D721Med (cell line): ENCODE measurements around the gene ZNF445.

Source experiments
- DNase-seq: peaks from one replicate; pipeline ENCODE4 v3.0.0; 2011; ENCODE audit warnings: low spot score; ENCODE audit not compliant: insufficient read length
- FAIRE-seq: peaks from 2 replicates; lab custom pipeline; 2011; peaks lifted over from hg19 to GRCh38; lab: Jason Lieb, UNC
- TF ChIP-seq, protein P1 (sequence below): IDR thresholded peaks from 2 replicates; pipeline ENCODE4 v1.5.1; 2012; ENCODE audit warnings: mild to moderate bottlenecking, control low read depth; ENCODE audit not compliant: insufficient read depth; ENCODE audit errors: missing control alignments

The ZNF445 gene

GRCh38 chr3:44444896-44445691, 32.4 kb downstream of the ZNF445 start:
- TF ChIP-seq, protein P1, sequence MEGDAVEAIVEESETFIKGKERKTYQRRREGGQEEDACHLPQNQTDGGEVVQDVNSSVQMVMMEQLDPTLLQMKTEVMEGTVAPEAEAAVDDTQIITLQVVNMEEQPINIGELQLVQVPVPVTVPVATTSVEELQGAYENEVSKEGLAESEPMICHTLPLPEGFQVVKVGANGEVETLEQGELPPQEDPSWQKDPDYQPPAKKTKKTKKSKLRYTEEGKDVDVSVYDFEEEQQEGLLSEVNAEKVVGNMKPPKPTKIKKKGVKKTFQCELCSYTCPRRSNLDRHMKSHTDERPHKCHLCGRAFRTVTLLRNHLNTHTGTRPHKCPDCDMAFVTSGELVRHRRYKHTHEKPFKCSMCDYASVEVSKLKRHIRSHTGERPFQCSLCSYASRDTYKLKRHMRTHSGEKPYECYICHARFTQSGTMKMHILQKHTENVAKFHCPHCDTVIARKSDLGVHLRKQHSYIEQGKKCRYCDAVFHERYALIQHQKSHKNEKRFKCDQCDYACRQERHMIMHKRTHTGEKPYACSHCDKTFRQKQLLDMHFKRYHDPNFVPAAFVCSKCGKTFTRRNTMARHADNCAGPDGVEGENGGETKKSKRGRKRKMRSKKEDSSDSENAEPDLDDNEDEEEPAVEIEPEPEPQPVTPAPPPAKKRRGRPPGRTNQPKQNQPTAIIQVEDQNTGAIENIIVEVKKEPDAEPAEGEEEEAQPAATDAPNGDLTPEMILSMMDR, result no peak
- no peak for DNase-seq
- FAIRE-seq, result no peak

- DNase-seq (no peak), FAIRE-seq (no peak)
- TF ChIP-seq, protein P1, result no peak
These were observed 33.0 kb downstream of the ZNF445 start for GRCh38 chr3:44444437-44444836.

DNA sequence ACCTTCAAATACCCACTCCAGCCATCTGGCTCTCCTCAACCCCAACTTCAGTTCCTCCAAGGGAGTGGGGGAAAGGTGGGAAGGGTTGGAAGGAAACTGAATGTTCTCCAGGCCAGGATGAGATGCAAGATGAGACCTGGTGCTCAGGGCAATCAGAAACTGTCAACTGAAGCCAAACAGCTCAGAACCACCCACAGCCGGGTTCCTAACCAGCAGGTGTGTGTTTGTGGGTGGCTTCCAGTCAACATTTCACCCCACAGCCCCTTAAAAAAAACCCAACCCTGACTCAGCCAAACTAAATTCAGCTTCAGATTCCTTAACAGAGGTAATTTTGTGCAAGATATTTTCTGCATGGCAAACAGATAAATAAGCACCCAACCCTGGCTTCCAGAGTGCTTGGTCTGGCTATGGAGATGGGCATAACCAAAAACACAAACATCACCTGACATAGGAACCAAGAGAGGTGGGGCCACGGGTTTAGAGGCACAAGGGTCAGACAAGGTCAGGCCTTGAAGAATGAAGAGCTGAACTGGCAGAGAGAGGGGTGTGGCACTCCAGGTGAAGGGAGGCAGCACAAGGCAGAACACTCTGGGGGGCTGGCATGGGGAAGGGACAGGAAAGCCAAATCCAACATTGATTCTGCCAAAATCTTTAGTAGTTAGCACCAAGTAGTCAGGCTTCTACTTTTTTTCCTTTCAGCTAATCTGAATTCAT, 34.7 kb downstream of the ZNF445 start:
- TF ChIP-seq, protein P1, result no peak
- FAIRE-seq (no peak), DNase-seq (no peak)

DNA sequence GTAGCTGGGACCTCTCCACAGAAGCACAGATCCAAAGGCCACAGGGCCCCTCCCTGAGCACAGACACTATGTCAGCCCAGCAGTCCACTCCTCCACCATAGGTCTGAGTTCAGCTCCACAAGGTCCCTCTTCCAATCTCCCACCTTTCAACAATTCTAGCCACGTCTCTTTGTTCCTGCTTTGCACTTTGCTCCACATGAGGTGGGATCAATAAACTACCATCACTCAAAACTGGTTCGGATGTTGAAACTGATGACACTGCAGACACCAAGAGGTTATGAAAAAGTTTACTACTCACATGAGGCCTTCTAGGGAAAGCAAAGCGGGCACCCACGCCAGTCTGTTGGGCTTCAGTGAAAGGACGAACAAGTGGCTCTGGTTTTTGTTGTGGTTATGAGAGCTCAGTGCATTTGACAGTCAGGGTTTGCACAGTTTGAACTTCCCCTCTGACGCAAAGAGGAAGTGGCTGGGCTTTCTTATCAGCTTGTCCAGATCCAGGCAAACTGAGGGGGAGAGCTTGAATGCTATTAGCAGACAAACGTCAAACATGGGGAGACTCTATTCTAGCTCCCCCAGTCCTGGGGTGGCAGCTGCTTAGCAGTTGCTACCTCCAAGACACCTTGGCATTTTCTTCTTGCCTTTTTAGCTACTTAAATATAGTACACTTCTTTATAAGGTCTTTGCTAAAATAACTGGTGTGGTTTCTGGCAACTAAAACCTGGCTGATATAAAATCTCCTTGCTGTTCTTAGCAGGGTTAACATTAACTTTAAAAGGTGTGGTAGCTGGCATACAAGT, 37.8 kb downstream of the ZNF445 start:
- DNase-seq, result no peak
- FAIRE-seq, result no peak
- TF ChIP-seq, protein P1, result no peak

DNA sequence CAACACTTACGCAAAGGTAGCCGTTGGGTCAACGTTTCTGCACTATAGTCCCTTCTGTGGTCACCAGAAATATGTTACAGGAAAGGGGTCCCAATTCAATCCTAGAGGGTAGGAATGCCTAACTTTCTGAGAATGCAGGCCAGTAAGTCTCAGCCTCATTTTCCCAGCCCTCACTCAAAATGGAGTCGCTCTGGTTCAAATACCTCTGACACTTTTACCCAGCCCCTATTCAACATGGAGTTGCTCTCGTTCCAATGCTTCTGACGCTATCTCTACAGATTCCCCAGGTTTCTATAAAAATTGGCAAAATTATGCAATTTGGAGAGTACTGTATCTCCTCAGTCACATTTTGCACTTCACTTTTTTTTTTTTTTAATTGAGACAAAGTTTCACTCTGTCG, 39.7 kb downstream of the ZNF445 start:
- TF ChIP-seq, protein P1, result no peak
- FAIRE-seq (no peak), DNase-seq (no peak)

DNA sequence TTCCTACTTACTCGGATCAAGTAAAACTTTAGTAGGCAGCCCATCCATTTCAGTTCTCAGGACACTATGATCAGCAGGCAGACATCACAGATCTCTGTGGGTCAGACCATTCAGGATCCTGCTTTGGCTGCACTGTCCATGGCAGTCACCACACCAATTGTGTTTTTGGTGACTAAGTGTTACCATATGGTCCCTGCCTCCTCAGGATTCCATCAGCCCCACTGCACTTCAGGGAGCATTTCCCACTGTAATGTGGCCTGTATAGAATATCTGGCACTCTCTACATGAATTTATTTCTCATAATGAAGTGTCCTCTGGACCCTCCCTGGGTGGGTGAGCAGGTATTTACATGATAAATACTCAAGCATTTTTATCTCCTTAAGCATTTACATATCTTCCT, 41.3 kb downstream of the ZNF445 start:
- DNase-seq (no peak), FAIRE-seq (no peak)
- TF ChIP-seq, protein P1, result no peak
